NCI-H446 (cell line): ENCODE measurements around the gene ATP2C1.
"Not testable (repeated sequence)": the region's sequence is repeated elsewhere in the genome, so short reads cannot be mapped to it uniquely, and the experiment has no call there.

Source experiments
- DNase-seq, 2 experiments: peaks; one replicate each; lab custom pipeline; 2025; lab: John Stamatoyannopoulos, UW

The ATP2C1 gene

DNA sequence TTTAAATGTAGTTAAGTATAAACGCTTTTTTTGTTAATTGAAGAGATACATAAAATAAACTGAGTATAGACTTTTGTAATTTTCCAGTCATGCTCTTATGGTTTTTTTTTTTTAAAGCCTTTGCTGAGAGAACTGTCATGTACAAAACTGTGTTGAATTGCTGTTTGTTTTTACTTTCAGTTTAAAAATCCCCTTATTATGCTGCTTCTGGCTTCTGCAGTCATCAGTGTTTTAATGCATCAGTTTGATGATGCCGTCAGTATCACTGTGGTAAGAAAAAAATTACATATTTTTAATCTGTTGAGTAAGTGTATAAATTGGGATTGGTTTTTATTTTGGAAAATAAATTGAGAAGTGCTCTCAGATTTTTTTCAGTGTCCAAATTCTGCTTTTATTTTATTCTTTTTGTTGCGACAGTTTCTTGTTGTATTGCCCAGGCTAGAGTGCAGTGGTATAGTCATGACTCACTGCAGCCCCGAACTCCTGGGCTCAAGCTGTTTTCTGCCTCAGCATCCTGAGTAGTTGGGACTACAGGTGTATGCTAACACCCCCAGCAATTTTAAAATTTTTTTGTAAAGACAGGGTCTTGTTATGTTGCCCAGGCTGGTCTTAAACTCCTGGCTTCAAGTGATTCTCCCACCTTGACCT is 40.7 kb downstream of the ATP2C1 start:
- no peak for DNase-seq

DNA sequence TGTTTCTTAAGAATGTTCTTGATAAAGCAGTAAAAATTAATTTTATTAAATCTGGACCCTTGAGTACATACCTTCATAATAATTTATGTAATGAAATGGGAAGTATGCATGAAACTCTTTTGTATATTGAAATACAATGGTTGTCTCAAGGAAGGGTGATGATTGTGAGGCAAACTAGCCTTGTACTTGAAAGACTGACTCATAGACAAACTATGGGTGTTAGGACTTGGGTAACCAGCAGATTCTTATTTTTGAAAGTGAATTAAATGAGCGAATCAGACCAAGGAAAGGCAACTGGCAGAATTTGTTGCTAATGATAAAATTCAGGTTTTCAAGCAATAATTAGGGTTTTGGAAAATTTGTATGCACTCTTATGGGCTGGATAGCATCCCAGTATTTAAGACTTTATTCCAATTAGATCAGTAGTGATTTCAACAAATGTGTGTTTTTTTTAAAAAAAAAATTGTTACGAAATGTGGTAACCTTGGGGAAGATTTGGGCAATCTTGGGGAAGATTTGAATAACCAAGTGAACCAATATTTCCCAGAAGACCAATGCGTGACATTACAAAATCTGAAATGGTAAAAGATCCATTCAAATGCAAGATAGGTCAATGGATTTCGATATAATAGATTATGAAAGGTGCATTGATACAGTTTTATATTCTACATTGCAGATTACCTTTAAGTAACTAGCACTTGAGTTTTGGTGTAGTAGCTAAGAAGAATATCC is 42.0 kb downstream of the ATP2C1 start:
- no peak for DNase-seq

DNA sequence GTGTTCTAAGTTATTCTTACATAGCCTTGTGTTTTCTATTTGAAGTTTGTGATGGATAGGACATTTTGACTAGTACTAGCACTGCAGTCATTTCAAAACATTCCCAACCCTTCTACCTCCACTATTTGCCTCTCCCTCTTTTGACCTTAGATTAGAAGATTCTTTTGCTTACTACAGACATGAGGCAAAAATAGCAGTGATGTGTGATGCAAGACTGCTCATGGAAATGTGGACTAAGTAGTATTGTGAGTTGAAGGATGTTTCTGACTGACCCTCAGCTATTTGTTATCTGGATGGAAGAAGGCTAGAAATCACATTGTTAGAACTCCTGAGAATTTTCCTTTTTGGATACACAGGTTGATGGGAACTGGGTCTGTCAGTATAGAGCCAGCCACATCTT is 45.9 kb downstream of the ATP2C1 start:
- no peak for DNase-seq

DNA sequence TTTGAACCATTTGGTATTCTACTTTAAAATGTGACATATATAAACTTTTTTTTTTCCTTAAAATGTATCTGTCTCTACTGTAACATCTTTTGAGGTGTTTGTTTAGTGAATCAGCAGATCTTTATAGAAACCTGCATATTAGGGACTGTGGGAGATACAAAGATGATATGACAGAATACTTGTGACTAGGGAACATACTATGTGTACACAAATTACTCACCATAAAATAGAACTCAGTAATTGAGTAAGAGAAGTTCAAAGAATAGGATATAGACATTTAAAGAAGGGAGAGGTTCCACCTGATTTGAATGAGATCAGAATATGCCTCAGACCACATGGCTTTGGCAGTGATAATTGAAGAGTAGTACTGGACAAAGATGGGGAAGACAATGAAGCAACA is 47.9 kb downstream of the ATP2C1 start:
- DNase-seq, result no peak

DNA sequence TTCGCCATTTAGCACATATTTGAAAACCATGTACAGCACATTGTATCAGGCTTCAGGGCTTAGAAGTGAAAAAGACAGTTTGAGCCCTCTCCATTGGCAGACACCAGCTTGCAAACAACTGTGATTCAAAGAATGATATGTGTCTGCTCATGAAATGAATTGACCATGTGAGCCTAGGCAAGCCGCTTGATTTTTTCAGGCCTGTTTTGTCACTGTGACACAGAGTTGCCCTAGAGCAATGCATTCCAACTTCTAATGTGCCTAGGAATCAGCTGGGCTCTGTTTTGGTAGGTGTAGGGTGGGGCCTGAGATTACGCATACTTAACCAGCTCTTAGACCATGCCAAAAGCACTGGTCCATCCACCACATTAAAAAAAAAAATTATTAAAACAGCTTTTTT is 53.0 kb downstream of the ATP2C1 start:
- DNase-seq, result no peak

DNA sequence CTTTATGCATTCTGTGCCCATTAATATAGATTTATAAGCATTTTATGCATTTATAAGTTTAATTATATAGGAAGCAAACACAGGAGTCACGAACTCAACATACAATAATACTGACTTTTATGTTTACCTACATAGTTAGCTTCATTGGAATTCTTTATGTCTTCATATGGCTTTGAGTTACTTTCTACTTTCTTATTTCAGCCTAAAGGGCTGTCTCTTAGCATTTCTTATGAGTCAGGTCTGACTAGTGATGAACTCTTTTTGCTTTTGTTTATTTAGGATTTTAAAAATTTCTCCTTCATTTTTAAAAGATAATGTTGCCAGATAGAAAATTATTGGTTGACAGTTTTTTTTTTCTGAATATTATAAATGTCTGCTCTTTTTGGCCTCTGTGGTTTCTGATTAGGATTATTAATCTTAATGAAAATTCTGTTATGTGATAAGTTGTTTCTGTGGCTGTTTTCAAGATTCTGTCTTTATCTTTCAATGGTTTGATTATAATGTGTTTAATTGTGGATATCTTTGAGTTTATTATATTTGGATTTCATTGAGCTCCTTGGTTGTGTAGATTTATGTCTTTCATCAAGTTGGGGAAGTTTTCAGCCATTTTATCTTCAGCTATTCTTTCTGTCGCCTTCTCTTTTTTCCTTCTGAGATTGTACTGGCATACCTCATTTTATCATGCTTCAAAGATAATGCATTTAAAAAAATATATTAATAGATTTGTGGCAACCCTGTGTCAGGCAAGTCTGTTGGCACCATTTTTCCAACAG is 54.3 kb downstream of the ATP2C1 start:
- DNase-seq, result no peak

DNA sequence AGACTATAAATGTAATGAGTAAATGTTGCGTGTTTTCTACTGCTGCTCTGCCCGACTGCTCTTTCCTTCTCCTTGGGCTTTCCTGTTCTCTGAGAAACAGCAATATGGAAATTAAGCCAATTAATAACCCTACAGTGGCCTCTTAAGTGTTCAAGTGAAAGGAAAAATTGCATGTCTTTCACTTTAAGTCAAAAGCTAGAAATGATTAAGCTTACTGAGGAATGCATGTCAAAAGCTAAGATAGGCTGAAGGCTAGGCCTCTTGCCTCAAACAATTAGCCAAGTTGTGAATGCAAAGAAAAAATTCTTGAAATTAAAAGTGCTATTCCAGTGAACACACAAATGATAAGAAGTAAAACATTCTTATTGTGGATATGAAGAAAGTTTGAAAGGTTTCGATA is 55.0 kb downstream of the ATP2C1 start:
- DNase-seq, result no peak

DNA sequence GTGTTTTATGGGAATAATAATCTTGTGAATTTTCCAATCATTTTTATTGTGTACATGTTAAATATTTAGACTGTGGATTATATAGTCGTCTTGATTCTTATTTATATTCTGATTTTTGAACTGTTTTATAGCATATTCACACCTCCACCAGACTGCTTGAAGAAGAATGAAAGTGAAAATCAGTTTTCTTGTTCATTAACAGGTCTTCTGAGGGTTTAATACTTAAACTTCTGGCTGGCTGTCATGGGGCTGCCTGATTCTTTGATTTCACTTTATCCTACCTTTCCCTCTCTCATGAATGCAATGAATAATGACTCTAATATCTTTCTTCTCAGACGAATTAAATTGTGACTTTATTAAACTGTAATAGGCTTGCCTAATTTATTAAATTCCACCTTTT is 56.2 kb downstream of the ATP2C1 start:
- no peak for DNase-seq

DNA sequence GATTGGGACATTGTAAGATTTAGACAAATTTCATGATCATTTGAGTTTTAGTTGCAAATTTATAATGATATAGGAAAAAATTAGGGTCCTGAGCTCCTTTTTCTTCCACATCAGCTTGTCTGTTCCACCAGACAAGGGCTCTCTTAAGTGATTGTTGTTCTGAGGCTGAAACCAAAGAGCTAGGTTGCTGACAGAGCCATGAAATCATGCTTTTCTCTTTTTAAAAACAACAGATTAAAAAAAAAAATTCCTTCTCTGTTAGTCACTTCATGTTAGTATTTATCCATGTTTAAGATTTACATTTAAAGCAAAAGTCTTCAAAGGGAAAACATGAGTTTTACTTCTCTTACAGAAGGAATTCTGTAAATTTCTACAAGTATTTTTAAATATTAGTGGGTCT is 56.8 kb downstream of the ATP2C1 start:
- no peak for DNase-seq

DNA sequence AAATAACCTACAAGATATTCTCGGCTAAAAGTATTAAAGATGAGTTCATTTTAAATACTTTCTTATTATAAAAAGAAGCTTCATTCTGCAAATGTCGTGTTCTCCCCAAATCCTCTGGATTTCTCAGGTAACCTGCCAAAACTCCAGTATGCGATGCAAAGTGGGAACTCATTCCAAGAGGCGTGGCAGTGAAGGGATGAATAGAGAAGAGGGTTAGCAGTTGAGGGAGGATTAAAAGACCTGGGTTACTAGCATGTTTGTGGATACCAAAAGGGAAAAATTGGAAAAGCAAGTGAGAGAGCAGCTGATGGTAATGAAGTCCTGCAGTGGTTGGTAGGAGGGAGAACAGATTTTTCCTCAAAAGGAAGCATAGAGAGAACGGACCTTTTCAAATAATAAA is 61.6 kb downstream of the ATP2C1 start:
- no peak for DNase-seq

DNA sequence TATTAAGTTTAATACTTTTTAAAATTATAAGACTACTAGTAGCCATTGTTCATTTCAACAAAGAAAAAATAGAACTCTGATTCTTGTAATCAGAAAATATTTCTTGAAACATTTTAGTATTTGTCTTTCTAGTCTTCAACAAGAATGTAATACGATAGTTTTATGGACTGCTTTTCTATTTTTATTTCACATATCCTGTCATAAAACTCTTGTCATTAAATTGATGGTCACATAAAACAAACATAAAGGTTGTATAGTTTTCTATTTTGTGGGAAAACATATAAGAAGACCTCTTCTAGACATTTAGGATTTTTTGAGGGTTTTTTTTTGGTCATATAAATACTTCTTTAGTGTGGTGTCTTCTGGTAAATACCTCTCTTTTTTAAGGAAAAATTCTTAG is 62.4 kb downstream of the ATP2C1 start:
- no peak for DNase-seq

DNA sequence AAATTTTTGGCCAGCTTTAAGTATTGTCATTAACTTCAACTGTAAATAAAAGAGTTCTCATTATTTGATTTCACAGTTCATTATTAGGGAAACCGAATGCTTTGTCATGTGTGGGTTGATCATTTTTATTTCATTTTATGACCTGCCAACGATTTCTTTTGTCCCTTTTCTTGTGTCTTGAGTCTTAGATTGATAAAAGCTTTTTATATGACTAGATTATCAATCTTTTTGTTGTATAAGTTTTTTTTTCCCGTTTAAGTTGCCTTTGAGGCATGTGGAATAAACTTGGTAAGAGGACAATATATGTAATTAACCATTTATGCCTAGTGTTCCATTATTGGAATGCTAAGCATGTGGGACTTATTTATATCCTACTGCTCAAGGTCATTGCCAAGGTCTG is 62.8 kb downstream of the ATP2C1 start:
- DNase-seq, result no peak

DNA sequence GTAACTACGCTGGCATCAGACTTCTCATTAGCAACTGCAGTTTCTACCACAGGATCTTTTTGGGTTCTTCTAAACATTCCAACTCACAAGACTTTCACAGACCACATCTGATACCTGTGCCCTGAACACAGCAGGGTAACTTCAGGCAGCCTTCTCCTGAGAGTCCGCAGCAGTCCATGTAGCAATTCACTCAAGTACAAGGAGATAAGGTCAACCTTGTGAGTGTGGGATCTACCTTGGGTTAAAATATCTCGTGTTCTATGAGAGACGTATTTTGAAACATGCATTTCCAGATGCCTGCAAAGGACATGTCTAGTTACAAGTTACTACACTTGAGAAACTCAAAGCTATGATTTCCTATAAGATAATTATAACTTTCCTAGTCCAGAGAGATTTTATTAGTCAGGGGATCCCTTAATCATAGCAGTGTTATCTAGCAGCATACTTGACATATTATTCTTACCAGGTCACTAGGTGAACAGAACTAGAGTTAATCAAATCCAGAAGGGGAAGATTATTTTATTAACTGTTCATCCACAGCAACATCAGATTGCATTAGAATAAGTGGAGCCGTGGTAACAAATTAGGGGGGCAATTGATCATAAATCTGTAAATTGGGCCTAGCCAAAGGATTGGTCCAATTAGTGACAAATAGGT is 66.4 kb downstream of the ATP2C1 start:
- DNase-seq, result no peak

DNA sequence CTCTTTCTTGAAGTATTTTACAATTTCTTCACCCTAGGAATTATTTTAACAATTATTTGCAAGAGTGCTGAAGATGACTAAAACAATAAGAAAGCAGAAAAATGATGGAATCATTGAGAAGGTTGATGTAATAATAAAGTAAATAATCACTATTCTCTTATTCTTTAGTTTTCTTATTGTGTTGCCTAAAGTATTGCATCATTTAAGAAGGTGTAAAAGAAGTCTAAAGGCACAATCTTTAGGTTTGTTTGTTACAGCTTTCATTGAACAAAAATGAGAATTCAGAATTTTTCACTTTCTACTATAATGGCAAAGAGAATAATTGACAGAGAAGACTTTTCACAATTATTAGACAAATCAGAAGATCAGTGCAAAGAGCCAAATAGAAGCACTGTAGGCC is 67.6 kb downstream of the ATP2C1 start:
- no peak for DNase-seq

DNA sequence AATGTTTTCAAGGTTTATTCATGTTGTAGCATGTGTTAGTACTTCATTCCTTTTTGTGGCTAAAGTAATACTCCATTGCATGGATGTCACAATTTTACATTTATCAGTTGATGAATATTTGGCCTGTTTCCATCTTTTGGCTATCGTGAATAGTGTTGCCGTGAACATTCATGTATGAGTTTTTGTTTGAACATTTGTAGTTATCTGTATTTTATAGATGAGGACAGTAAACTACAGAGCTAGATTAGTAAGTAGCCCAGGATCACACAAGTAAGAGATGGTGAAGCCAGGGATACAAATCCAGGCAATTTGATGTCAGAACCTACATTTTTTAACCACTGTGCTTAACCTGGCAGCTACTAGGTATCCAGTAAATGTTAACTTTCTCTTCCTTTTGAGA is 69.6 kb downstream of the ATP2C1 start:
- no peak for DNase-seq

DNA sequence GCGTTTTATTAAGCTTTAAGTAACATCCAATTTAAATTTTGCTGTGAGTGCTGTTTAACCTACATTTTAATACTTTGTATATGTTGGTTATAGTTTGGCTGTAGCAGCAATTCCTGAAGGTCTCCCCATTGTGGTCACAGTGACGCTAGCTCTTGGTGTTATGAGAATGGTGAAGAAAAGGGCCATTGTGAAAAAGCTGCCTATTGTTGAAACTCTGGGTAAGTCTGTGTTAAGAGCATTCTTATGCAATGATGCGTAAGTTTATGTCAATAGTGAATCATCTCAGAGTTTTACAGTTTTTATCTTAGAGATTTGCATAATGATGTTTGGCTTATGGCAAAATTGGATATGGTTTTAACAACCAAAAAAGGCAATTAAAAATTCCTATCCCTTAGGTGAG is 70.0 kb downstream of the ATP2C1 start:
- DNase-seq, result no peak

DNA sequence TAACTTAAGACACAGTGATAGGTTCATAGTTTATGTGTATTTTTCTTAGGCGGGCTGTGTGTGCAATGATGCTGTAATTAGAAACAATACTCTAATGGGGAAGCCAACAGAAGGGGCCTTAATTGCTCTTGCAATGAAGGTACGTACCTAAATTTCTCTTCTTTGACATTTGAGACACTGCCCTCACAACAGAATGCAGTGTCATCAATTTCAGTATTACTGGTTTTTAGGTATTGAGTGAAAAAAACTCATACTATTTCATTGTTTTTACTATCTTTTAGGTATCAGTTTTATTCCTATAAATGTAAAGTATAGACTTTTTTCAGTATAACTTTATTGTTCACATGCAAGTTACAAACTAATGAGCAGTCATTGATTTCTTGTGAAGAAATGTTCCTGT is 73.4 kb downstream of the ATP2C1 start:
- DNase-seq, result no peak

DNA sequence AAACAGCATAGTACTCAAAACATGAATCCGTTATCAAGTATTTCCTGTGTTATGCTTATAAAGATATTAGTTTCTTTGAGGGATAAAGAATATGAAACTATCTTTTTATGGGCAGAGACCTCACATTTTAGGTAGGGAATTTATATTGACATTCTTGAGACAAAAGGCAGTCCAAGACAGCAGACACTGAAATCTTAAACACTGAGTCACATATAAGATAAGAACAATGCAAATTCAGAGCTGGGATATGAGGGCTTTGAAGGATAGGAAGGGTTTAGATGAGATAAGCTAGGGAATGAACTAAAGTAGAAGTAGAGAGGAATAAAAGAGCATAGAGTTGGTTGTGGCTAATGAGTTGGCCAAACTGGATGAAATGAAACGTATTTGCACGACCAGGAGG is 74.3 kb downstream of the ATP2C1 start:
- DNase-seq, result no peak

DNA sequence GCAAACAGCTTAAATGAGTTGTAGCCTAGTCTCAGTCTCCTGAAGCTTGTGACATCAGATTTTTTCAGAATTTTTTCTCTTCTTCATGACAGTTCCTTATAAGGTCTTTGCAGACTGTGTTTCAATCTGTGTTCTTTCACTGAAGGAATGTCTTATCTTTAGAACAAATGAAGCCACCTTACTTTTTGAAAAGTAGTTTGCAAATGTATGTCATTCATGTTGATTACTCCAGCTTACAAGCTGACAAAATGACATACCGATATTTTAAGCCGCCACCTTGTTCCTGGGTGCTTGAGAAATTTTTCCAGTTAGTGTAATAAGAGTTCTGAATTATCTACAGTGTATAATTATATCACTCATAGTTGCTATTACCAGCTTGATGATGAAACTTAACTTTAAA is 75.7 kb downstream of the ATP2C1 start:
- DNase-seq, result no peak

DNA sequence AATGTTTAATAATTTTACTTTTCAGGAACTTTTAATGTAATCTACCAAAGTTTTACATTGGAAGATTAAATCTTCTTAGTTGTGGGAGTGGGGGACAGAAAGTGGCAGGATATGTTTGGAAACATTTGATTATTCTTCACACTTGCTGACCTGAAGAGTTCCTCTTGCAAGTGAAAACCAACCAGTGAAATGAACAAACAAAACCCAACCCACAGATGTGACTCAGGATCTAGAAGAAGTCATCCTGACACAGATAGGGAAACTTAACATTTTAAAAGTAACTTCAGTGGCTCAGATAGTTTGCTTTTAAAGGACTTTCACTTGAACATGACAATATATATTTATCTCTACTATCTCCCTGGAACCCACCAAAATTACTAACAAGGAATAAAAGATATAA is 77.3 kb downstream of the ATP2C1 start:
- no peak for DNase-seq

DNA sequence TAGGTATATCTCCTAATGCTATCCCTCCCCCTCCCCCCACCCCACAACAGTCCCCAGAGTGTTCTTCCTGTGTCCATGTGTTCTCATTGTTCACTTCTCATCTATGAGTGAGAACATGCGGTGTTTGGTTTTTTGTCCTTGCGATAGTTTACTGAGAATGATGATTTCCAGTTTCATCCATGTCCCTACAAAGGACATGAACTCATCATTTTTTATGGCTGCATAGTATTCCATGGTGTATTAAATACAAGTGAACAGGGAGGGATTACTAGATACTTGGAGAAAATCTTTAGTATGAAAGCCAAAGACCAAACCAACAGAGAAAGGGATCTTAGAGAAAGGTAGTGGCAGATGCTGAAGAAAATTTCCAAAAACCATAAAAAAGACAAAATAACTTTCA is 78.7 kb downstream of the ATP2C1 start:
- DNase-seq, result not testable (repeated sequence)

DNA sequence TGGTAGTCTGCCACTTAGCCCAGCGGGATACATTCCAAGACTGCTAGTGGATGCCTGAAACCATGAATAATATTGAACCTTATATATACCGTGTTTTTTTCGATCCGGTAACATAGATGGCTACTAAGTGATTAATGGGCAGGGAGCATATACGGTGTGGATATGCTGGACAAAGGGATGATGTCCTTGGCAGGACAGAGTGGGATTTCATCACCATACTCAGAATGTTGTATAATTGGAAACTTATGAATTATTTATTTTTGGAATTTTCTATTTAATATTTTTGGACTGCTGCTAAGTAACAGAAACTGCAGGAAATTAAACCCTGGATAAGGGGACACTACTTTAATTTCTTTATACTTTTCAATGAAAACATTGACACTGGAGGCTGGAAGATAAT is 79.5 kb downstream of the ATP2C1 start:
- no peak for DNase-seq

DNA sequence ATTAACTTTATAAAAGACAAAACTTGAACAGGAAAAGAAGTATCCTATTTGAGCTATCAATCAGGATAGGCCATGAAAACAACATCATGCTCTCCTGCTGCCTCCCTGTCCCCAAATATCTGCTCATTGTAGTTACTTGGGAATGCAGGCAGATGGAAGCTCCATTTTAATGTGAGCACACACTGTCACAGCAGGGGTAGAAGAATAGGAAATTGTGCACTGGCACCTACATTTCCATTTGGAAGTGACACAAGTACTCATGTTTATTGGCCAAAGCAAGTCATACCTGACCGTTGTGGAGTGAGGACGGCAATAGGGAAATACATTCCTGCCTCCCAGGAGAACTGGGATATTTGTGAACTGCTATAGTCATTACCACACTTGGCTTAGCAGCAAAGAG is 80.3 kb downstream of the ATP2C1 start:
- DNase-seq, result no peak
